HepG2 (cell line): ENCODE measurements around the gene RSAD1. TPM values are rescaled to one million over a fixed set of nuclear protein-coding genes. Genes with fewer than 3 reads are reported as not detected.

Experiments
- ATAC-seq: fragments of 200-7000 bp; cut with Tn5 transposase; 3 replicates; pipeline ENCODE4 v1.9.1; 2020; ENCODE audit warnings: mild to moderate bottlenecking, moderate library complexity
- BruUV-seq: library from RNA; stranded (reverse); fragments of 400-500 nt; replicated peaks from 2 replicates; lab custom pipeline; 2021; lab: Mats Ljungman, UMichigan
- CTCF ChIA-PET: fragments of 300-600 bp; formaldehyde crosslinking; extraction: SDS; loops from one replicate; lab custom pipeline; 2021; ENCODE audit warnings: low total read pairs, inconsistent platforms, low intra/inter-chr PET ratio; lab: Yijun Ruan, JAX
- POLR2A ChIA-PET: fragments of 350-600 bp; sonication (Branson Sonifier 250); formaldehyde crosslinking; loops from one replicate; lab custom pipeline; 2020; ENCODE audit warnings: antibody characterized with exemption, inconsistent platforms; lab: Yijun Ruan, JAX
- DNase-seq: peaks from one replicate; pipeline ENCODE4 v3.0.0-alpha.2; 2015; ENCODE audit warnings: low spot score
- FAIRE-seq: peaks from 3 replicates; lab custom pipeline; 2011; peaks lifted over from hg19 to GRCh38; lab: Jason Lieb, UNC
- H2AFZ ChIP-seq: one replicate; pipeline ENCODE4 v1.6.1; 2011; ENCODE audit warnings: low read length, inconsistent platforms
- H3K27ac ChIP-seq: fragments of 300-600 bp; 3 replicates; pipeline ENCODE4 v1.8.0; 2011; ENCODE audit warnings: mixed run types, mild to moderate bottlenecking, mixed read lengths, low read length, inconsistent platforms; ENCODE audit not compliant: insufficient read depth; ENCODE audit errors: extremely low read length
- H3K27me3 ChIP-seq, 2 experiments: fragments of 200-600 bp in 1 of 2; 2 replicates in 1 of 2; 3 replicates in 1 of 2; pipeline versions ENCODE4 v1.6.0 to v1.8.0; 2011; ENCODE audit warnings: low read length in 2 of 2, mild to moderate bottlenecking in 2 of 2, moderate library complexity in 2 of 2, inconsistent platforms in 1 of 2; ENCODE audit not compliant: insufficient read depth in 2 of 2, control insufficient read depth in 1 of 2
- H3K36me3 ChIP-seq, 2 experiments: fragments of 200-600 bp in 1 of 2; replicated peaks in 1 of 2; 2 replicates in 1 of 2; 3 replicates in 1 of 2; pipeline versions ENCODE4 v1.5.1 to v1.8.0; 2011; ENCODE audit warnings: low read length in 2 of 2, inconsistent platforms in 1 of 2; ENCODE audit not compliant: insufficient read depth in 2 of 2, control insufficient read depth in 1 of 2
- H3K4me1 ChIP-seq: 2 replicates; pipeline ENCODE4 v1.5.1; 2012; ENCODE audit warnings: low read length, inconsistent platforms; ENCODE audit not compliant: insufficient read depth
- H3K4me2 ChIP-seq: 2 replicates; pipeline ENCODE4 v1.6.0; 2011; ENCODE audit warnings: low read depth, low read length, inconsistent platforms
- H3K4me3 ChIP-seq, 3 experiments: fragments of 200-600 bp in 1 of 3; sonication (generic), shearing (Covaris generic) in 1 of 3; replicated peaks in 1 of 3; 2 replicates each; pipeline ENCODE4 v1.5.1; 2011 to 2016; ENCODE audit warnings: low read length in 3 of 3, inconsistent platforms in 2 of 3, low read depth in 2 of 3, mild to moderate bottlenecking in 2 of 3, control low read depth in 1 of 3, mixed read lengths in 1 of 3; ENCODE audit not compliant: insufficient read depth in 1 of 3
- H3K79me2 ChIP-seq: one replicate; pipeline ENCODE4 v1.6.1; 2011; ENCODE audit warnings: low read length, inconsistent platforms; ENCODE audit not compliant: insufficient read depth
- H3K9ac ChIP-seq: 2 replicates; pipeline ENCODE4 v1.6.0; 2011; ENCODE audit warnings: mild to moderate bottlenecking, low read depth, low read length, inconsistent platforms; ENCODE audit not compliant: insufficient read depth
- H3K9me3 ChIP-seq: 2 replicates; pipeline ENCODE4 v1.5.1; 2012; ENCODE audit warnings: mild to moderate bottlenecking, low read length
- H4K20me1 ChIP-seq: 2 replicates; pipeline ENCODE4 v1.6.0; 2011; ENCODE audit warnings: inconsistent platforms, mild to moderate bottlenecking, low read length, moderate library complexity; ENCODE audit not compliant: insufficient read depth
- AKNA ChIP-seq: sonication (generic); formaldehyde crosslinking; IDR thresholded peaks from 2 replicates; pipeline ENCODE4 v1.4.0; 2020; ENCODE audit warnings: missing genetic modification reagents, borderline replicate concordance
- ATM ChIP-seq: fragments of 450-650 bp; IDR thresholded peaks from 2 replicates; pipeline ENCODE4 v1.7.1; 2017; ENCODE audit warnings: mild to moderate bottlenecking, borderline replicate concordance
- NFKBIZ ChIP-seq: IDR thresholded peaks from 2 replicates; pipeline ENCODE4 v1.6.1; 2018; ENCODE audit warnings: missing genetic modification reagents, missing compliant biosample characterization
- POLR2A ChIP-seq, 2 experiments: IDR thresholded peaks; 2 replicates each; pipeline ENCODE4 v1.6.1; 2011; ENCODE audit warnings: low read depth in 2 of 2, low read length in 2 of 2, mild to moderate bottlenecking in 1 of 2, moderate library complexity in 1 of 2; ENCODE audit not compliant: insufficient read depth in 1 of 2
- RBAK ChIP-seq: sonication (generic); formaldehyde crosslinking; IDR thresholded peaks from 2 replicates; pipeline ENCODE4 v1.5.1; 2020; ENCODE audit warnings: mild to moderate bottlenecking, missing genetic modification reagents
- RFX1 ChIP-seq: fragments of 450-650 bp; IDR thresholded peaks from 2 replicates; pipeline ENCODE4 v1.6.1; 2017
- RXRB ChIP-seq: IDR thresholded peaks from 2 replicates; pipeline ENCODE4 v1.6.1; 2016; ENCODE audit warnings: borderline replicate concordance, missing genetic modification reagents, missing compliant biosample characterization
- SALL1 ChIP-seq: sonication (generic); formaldehyde crosslinking; IDR thresholded peaks from 2 replicates; pipeline ENCODE4 v1.8.0; 2022; ENCODE audit warnings: mild to moderate bottlenecking, missing genetic modification reagents
- SALL2 ChIP-seq: sonication (generic); formaldehyde crosslinking; IDR thresholded peaks from 2 replicates; pipeline ENCODE4 v1.8.1; 2023; ENCODE audit warnings: mild to moderate bottlenecking, missing genetic modification reagents, inconsistent platforms
- SMAD9 ChIP-seq: sonication (generic); formaldehyde crosslinking; IDR thresholded peaks from 2 replicates; pipeline ENCODE4 v1.5.1; 2020; ENCODE audit warnings: mild to moderate bottlenecking, missing genetic modification reagents
- ZC3H4 ChIP-seq: sonication (generic); formaldehyde crosslinking; IDR thresholded peaks from 2 replicates; pipeline ENCODE4 v1.4.0; 2020; ENCODE audit warnings: missing genetic modification reagents, borderline replicate concordance
- ZNF282 ChIP-seq: fragments of 450-650 bp; IDR thresholded peaks from 2 replicates; pipeline ENCODE4 v1.6.1; 2018; ENCODE audit not compliant: partially characterized antibody
- ZNF430 ChIP-seq: sonication (generic); formaldehyde crosslinking; IDR thresholded peaks from 2 replicates; pipeline ENCODE4 v1.9.0; 2021; ENCODE audit warnings: mild to moderate bottlenecking, missing genetic modification reagents
- ZNF605 ChIP-seq: sonication (generic); formaldehyde crosslinking; IDR thresholded peaks from 2 replicates; pipeline ENCODE4 v1.8.0; 2022; ENCODE audit warnings: mild to moderate bottlenecking, missing genetic modification reagents
- WGBS: methylation state at CpG from one replicate; pipeline ENCODE4 v1.1.6; 2017; ENCODE audit warnings: low lambda C conversion rate; 5-methylcytosine and 5-hydroxymethylcytosine counted together
- in situ Hi-C: cut with HindIII; loops from 2 replicates; pipeline ENCODE4 v1.10.0; 2017; ENCODE audit warnings: low pct_unique_long_range_greater_than_20kb; ENCODE audit not compliant: extremely low pct_ligation_motif_present
- intact Hi-C: fragments of 100-400 bp; cut with micrococcal nuclease; formaldehyde crosslinking; loops from one replicate; pipeline ENCODE4 v1.10.0; 2022; ENCODE audit not compliant: unreplicated experiment
- polyA plus RNA-seq, 8 experiments: library from polyadenylated mRNA; depleted of rRNA in 3 of 8; stranded (reverse) in 7 of 8; unstranded in 1 of 8; fragments of >200 nt; fragmentation: Illumina TruSeq in 4 of 8; extraction: Trizol in 4 of 8; gene quantifications; 2 replicates each; pipeline versions ENCODE4 v1.2.1 to v1.2.3, GENCODE V29; 2011 to 2016; ENCODE audit warnings: low read depth in 4 of 8, missing spikeins in 1 of 8, mixed read lengths in 1 of 8; ENCODE audit not compliant: insufficient read depth in 1 of 8
- total RNA-seq, 5 experiments: library from RNA; depleted of rRNA; stranded (reverse); fragments of >200 nt; fragmentation: Illumina TruSeq; extraction: Trizol; gene quantifications; 2 replicates each; pipeline ENCODE4 v1.2.3, GENCODE V29; 2016; ENCODE audit warnings: low read depth in 1 of 5

Gene RSAD1
- total and polyA plus RNA-seq, 2 of the 13 experiments (the other 11 are each of a cell fraction or from before 2014, with no cell fraction given): 22.7 to 27.7 TPM

- DNase-seq (no peak), ATAC-seq (no peak), FAIRE-seq (no peak)
- no peaks in the 10 kb centered on the region for H4K20me1 ChIP-seq
- peaks cover 6% of the 10 kb centered on the region in 2 experiments; a peak in 1 of 5 replicates for H3K36me3 ChIP-seq
- no peak overlapping the region for H3K27ac ChIP-seq
- H3K4me2 ChIP-seq: no peak overlapping the region
- POLR2A ChIA-PET: no interaction called here
- no peak overlapping the region for H3K9ac ChIP-seq
- intact Hi-C loops (no loop called here), in situ Hi-C loops (no loop called here)
- CTCF ChIA-PET: no interaction called here
- no peak for TF ChIP-seq RBAK (CRISPR knock-in tag)
- no peaks in the 10 kb centered on the region for H3K9me3 ChIP-seq
- peaks cover 2% of the 10 kb centered on the region for H3K79me2 ChIP-seq
- BruUV-seq: no TSS peak
- H3K4me1 ChIP-seq: peaks cover 19% of the 10 kb centered on the region
- no peak overlapping the region for H3K4me3 ChIP-seq
- H2AFZ ChIP-seq: no peak overlapping the region
- no peaks in the 10 kb centered on the region for H3K27me3 ChIP-seq
- 91% methylated on average over 7 of the region's 7 CpGs for whole genome bisulfite sequencing
Measured at GRCh38 chr17:50451943-50452629, 26.6 kb upstream of the RSAD1 start.

- Histone ChIP-seq H3K36me3 (peaks cover 6% of the 10 kb centered on the region in 2 experiments; a peak in 1 of 5 replicates), H3K4me3 (no peak overlapping the region), H4K20me1 (no peaks in the 10 kb centered on the region), H2AFZ (no peak overlapping the region), H3K4me2 (no peak overlapping the region), H3K27me3 (no peaks in the 10 kb centered on the region), H3K9ac (no peak overlapping the region), H3K4me1 (peaks cover 18% of the 10 kb centered on the region), H3K27ac (no peak overlapping the region), H3K79me2 (peaks cover 2% of the 10 kb centered on the region), H3K9me3 (no peaks in the 10 kb centered on the region)
- in situ Hi-C loops (no loop called here), intact Hi-C loops (no loop called here)
- POLR2A ChIA-PET: no interaction called here
- WGBS: 92% methylated on average over 10 of the region's 10 CpGs
- CTCF ChIA-PET: no interaction called here
- FAIRE-seq (no peak), DNase-seq (no peak), ATAC-seq (no peak)
- BruUV-seq: no TSS peak
- TF ChIP-seq POLR2A (IDR thresholded peaks at IDR 0.05; ENCODE audit: insufficient read depth in 1 of 2, low read depth in 2 of 2, low read length in 2 of 2) (no peak), SALL2 (CRISPR knock-in tag) (no peak), ATM (no peak), ZNF430 (CRISPR knock-in tag) (no peak), ZNF282 (no peak), SALL1 (CRISPR knock-in tag) (no peak), NFKBIZ (CRISPR knock-in tag) (no peak), RFX1 (no peak), ZNF605 (CRISPR knock-in tag) (no peak), SMAD9 (no peak), AKNA (CRISPR knock-in tag) (no peak), ZC3H4 (no peak), RXRB (CRISPR knock-in tag) (no peak)
Measured at GRCh38 chr17:50452630-50453300, 25.9 kb upstream of the RSAD1 start.
